SKM-1 (cell line): Measurements from ENCODE around the gene DUOX2.
"Not testable (repeated sequence)": the region's sequence is repeated elsewhere in the genome, so short reads cannot be mapped to it uniquely, and the experiment has no call there.

Experiments used
- DNase-seq: peaks from one replicate; lab custom pipeline; 2025; ENCODE audit not compliant: unreplicated experiment; lab: John Stamatoyannopoulos, UW

DUOX2 gene

DNA sequence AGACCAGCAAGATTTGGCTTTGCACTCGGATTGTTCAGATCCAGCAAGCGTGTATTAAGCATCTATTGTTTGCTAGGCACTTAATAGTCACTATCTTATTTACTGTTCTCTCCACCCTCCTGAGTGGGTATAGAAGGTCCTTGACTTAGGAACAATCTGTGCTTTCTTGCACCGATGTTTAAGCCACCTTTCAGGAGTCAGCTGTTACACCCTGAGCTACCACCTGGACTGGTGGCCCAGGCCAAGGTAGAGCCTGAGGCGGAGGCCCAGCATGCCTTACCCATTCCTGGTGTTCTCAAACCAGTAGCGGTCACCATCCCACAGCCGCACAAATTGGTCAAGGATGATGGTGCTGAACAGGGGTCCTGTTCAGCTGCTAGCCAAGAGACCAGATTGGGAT is 25.8 kb upstream of the DUOX2 start:
- no peak for DNase-seq

DNA sequence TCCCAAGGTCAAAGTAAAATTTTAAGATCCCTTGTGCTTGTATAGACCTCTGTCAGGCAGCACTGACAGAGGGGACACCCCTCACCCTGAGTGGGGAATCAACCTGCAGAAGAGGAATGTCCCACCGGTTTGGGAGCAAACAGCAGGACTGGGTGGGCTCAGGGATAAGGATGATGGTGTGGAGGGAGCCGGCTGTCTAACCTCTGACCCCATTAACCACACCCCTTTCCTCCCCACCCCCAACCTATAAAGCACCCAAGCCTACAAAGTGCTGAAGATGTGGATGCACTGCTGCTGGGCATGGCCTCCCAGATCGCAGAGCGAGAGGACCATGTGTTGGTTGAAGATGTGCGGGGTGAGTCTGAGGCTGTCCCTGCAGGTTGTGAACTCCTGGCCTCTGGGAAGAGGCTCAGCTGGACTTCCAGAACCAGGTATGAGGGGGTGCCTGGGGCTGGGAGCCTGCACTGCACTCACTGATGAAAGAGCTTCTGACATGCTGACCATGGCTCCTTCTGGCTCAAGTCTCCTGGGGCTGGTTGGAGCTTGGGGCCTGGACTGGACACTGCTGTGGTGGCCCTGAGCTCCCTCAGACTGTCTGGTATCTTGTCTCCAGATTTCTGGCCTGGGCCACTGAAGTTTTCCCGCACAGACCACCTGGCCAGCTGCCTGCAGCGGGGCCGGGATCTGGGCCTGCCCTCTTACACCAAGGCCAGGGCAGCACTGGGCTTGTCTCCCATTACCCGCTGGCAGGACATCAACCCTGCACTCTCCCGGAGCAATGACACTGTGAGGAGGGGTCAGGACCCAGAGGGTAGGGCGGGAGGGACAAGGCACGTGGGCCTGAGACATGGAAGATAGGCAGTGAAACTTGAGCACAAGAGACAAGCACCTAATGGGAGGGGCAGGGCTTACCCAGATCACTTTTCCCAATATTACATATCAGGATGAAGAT is 25.1 kb upstream of the DUOX2 start:
- no peak for DNase-seq

DNA sequence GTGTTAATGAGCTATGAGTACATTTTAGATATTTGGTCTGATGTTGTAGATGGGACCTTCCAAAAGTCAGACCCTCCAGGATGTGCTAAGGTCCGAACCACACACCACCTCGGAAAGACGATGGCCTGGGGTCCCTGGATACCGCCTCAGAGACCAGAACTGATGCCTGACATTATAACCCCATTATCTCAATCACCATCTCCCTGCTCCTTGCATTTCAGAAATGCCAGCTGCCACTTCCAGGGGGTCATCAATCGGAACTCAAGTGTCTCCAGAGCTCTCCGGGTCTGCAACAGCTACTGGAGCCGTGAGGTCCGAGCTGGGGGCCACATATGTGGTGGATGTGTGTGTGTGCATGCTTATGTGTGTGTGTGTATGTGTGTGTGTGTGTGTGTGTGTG is 23.7 kb upstream of the DUOX2 start:
- DNase-seq = no peak

DNA sequence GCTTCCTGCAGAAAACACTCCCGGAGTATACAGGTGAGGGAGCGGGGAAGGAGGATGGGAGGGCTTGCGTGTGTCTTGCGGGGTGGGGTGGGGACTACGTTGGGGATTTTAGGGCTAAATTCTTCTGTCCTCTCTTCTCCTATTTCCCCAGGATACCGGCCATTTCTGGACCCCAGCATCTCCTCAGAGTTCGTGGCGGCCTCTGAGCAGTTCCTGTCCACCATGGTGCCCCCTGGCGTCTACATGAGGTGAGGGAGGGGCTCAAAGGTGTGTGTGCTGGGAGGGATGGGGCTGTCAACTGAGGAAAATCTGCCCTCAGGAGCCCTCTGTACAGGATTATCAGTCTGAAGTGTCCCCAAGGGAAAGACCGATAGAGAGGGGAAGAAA is 22.4 kb upstream of the DUOX2 start:
- no peak for DNase-seq

DNA sequence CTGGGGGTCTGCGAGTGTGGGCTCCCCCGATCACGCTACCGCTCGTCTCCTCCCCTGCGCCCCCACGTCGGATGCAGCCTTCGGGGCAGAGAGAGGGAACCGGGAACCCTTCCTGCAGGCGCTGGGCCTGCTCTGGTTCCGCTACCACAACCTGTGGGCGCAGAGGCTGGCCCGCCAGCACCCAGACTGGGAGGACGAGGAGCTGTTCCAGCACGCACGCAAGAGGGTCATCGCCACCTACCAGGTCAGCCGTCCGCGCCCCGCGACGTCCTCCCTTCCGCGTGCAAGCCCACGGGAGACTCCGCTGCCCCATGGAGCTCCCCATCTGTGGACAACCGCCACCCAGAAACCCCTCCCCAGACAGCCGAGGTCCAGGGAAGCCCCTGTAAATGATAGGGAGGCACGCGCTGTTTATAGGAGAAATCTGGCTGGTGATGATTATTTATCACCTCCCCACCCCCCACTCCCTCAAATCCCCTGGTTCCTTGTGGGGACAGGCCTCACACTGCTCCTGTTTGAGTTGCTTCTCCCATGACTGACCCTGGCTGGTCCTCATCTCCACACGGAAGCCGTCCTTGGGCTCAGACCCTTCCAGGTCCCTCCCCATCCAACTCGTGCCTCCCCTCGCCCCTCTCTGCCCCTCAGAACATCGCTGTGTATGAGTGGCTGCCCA is 21.9 kb upstream of the DUOX2 start:
- DNase-seq = not testable (repeated sequence)

DNA sequence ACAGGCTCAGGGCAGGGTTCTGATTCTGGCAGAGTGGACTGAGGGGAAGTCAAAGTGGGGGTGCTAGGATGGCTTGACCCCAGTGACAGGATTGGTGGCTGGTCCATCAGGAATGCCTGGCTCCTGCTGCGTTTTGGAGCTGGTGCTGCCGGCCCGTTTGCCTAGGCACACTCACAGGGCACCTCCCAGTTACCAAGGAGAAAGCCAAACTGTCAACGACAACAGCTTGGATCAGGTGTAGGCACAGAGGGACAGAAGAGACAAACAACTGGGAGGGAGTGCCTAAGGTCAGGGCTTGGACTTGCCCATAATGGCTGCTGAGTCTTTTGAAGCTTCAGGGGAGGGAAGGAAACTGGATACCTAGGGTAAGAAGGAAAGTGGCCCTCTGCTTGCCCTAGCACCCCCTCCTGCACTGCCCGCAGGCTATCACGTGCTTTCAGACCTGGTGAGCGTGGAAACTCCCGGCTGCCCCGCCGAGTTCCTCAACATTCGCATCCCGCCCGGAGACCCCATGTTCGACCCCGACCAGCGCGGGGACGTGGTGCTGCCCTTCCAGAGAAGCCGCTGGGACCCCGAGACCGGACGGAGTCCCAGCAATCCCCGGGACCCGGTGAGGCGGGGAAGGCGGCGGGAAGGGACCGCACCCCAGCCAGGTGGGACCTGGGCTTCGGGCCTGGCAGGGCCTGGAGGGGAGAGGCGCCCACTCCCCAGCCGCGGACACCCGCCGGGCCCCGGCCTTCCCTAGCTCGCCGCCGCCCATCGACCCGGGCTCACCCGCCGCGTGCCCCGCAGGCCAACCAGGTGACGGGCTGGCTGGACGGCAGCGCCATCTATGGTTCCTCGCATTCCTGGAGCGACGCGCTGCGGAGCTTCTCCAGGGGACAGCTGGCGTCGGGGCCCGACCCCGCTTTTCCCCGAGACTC is 21.0 kb upstream of the DUOX2 start:
- DNase-seq = no peak

DNA sequence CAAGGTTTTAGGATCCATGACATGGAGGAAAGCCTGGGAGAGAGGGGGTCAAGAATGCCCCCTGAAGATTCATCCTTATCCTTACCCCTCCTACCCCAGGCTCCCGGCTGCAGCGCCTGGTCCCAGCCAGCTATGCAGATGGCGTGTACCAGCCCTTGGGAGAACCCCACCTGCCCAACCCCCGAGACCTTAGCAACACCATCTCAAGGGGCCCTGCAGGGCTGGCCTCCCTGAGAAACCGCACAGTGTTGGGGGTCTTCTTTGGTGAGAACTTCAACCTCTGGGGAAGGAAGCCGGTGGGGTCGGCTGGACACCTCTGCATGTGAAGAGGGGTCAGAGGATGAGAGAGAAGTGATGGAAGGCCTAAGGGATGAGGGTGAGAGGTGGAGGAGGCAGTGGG is 20.1 kb upstream of the DUOX2 start:
- DNase-seq = no peak

DNA sequence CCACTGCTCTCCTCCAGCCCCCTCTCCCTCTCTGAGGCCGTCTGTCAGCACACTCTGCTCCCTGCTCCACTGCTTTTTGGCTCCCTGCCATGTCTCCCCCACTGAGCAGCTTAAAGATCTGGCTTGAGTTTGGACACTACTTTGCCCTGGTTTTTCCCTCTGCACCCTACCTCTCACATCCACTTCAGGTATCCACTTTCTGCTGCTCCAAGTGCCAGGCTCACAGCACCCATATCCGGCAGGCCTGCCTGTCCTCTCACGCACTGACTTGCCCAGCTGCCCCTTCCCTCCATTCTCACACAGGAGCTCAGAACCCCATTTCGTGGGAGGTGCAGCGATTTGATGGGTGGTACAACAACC is 19.6 kb upstream of the DUOX2 start:
- DNase-seq = no peak

DNA sequence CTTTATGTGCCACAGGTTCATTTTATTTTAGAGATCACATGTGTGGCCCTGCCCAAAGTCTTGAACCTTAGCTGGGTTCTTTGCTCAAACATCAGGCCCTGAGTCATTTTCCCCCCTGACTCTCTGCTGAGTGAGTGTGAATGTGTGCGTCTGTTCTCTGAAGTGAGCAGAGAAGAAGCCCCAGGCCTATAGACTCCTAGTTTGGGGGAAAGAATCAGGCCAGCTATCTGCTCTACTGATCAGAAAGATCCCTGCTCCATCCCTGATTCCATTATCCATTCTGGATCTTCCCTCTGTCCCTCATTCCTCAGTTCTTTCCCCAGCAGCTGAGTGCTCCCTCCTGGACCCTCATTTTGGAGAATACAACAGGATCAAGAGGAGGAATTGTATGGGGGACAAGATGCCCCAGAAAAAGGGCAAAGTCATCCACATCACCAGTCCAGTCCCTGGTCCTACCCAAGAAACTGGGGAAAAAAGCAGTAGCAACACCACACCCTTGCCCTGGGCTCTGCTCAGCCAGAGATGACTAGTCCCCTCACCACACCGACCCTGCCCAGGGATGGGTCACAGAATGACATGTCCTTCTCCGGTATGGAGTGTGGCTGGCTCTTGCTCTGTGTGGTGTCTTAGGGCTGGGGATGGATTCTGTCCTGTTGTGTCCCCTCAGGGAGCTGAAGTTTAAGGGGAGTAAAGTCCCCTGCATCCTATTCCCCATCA is 19.0 kb upstream of the DUOX2 start:
- DNase-seq = no peak

DNA sequence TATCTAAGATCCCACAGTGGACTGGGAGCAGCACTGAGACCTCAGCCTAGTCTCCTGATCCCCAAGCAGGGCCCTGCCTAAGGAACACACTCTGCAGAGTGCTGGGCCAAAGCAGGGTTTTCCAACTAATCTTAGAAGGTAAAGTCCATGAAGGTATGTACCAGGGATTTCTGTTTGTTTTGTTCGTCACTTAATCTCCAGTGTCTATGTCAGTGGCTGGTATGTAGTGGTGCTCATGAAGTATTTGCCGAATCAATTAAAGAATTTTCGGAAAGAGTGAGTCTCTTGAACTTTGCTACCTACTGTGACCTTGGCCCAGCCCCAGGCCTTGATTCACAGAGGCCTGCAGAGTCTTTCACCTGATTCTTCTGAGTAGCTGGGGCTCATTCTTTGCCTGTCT is 17.5 kb upstream of the DUOX2 start:
- DNase-seq = no peak

DNA sequence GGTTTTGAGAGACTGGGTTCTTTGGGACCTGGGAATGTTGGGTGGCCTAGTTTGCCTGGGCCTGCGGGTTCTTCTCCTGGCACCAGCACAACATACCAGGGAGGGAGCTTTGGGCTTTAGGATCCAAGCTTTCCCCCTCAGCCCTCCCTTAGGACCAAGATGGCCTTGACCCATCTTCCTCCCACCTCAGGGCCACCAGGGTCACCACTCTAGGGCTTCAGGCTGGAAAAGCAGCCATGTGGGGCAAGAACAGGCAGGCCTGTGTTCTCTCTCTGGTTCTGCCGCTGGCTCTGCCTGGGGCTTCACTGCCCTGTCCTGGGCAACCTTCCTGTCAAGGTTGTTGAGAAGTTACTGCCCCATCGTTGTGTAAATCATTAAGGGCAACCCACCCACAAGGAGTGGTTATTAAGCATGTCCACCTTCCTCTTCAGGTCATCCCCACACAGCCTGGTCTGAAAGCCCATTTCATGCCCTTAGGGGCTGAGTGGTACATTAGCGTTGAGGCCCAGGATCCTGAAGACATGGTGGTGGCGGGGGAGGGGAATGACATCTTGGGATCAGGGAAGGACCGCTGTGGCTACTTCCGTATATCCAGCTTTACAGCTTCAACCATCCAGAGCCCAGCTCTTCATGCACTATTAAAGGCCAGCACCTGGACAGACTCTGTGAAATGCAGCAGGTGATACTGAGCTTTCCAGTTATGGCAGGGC is 16.5 kb upstream of the DUOX2 start:
- DNase-seq = no peak

DNA sequence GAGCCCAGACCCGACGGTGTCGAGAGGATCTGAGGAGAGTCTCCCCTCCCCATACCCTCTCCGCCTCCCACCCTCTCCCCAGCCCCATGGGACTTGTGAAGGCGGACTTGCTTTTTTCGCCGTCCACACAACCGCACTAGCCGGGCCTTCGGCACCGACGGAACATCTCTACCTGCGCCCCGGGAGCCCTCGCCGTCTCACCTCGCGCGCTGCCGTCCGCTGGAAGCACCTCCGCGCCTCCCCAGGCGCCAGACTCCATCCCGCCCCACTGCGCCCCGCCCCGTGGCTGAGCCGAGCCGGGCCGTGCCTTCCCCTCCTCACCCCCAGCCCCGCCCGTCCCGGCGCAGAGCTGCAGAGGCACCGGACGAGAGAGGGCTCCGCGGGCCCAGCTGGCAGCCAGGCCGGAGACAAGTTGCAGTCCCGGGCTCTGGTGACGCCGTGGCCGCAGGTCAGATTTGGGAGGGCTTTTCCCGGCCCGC is 15.7 kb upstream of the DUOX2 start, which contains the start of the genes DUOX1 and DUOXA1:
DUOX1 (plus strand) TSS at position 344 of the 479 bp plus-strand sequence. CDS start 1,973 bp downstream, outside the sequence.
DUOXA1 (minus strand) TSS at position 229 of the 479 bp plus-strand sequence. CDS start 6,865 bp downstream, outside the sequence.
- DNase-seq = no peak

DNA sequence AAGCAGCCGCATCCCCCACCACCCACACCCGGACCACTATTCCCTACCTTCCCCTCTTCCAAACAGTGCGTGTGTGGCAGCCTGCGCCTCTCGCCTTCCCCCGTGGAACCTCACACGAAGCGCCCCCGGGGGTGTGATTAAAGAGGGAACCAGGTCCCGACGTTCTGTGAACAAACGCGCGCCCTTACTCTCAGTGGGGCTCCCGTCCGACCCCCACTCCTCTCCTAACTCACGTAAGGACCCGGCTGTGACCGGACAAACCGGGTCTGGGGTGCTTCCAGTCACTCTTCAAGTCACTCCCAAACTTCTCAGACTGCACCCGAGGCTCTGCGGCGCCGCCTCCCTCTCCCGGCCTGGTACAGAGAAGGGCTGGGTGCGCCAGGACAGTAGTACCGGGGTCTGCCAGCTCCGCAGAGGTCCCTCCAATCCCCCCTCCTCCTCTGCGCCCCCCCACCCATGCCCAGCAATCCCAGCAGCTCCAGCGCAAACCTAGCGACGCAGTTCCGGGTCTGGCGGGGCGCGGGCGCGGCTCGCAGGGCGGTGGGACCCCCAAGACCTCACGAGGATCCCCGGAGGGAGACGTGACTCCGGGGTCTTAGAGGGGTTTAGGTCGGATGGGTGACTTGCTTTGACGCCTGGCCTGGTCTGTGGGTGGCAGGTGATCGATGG is 15.1 kb upstream of the DUOX2 start:
- no peak for DNase-seq

DNA sequence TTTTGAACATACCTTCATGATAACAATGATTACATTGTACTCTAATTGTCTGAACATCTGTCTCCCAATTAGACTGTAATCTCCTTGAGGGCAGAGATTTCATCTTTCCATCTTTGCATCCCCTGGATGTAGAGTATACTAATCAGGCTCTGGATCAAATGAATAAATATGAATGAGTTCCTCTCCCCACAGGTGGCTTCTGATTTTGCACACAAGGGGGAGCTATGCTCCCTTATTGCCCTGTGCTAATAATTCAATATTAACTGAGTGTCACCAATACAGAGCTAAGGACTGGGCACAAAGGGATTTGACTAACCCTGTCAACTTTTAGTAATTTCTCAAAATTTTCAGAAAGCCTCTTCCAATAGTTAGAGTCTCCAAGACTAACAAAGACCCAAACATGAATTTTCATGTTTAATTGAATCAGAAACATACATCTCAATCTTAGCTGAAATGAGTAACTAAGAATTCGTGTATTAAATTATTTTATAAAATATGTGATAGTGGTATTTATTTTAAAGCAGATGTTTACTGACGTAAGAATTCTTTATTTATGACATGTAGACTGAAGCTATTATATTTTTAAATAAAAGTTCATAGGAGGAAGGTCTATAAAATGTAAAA is 12.7 kb upstream of the DUOX2 start:
- DNase-seq = no peak

DNA sequence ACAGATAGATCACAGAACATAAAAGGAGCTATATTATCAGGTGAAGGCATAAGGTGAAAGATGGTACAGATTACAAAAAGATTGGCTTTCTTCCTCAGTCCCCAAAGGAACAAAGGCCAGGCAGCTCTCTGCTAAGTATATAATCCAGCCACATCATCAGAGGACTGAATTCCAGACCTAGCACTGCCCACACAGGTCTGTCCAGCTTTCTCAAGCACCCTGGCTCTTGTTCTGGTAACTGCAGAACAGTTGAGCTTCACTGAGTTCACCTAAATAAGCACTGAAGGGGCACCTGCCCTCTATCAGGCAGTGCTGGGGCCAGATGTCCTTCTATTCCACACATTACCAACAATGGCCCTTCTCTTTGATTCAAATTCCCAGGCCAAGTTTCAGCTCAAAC is 9.4 kb upstream of the DUOX2 start:
- DNase-seq = no peak

DNA sequence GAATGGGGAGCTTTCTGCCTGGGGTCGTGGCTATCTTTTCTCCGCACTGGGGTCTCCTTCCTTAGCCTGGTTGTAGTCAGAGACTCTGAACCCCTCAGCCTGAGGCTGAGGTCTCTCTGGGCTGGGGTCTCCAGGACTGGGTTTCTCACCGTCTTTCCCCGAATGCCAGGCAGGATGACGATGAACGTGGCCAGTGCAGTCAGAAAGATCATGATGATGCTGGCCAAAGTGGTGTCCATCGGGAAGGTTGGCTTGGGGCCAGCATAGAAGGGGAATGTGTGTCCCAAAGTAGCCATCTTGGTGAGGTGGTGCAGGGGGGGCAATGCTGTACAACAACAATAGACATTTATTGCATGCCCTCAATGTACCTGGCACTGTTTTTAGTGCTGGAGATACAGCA is 8.7 kb upstream of the DUOX2 start:
- no peak for DNase-seq

DNA sequence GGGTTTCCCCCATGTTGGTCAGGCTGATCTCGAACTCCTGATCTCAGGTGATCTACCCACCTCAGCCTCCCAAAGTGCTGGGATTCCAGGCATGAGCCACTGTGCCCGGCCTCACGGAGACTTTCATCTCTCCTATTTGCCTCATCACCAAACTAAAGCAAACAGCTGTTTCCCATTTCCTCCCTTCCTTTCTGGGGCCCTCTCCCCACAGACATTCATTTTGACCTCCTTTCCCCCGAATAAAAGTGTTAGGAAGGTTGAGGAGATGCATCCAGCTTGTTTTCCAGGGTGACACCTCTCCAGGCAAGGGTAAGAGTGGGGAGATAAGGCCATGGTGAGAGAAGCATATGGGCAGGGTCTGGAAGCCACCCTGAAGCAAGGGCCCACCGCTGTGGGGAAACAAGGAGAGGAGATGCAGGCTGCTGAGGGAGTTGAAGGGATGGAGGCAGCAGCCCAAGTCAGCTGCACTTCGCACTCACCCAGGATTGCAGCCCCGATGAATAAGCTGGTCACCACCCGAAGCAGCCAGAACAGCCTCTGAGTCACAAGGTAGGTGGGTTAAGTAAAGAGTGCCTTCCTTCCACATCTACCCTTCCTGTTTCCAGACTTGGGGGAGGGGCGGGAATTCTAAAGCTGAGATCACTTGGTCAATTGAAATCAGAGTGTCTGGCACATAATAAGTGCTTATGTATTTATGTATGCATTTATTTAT is 7.9 kb upstream of the DUOX2 start:
- DNase-seq = no peak

DNA sequence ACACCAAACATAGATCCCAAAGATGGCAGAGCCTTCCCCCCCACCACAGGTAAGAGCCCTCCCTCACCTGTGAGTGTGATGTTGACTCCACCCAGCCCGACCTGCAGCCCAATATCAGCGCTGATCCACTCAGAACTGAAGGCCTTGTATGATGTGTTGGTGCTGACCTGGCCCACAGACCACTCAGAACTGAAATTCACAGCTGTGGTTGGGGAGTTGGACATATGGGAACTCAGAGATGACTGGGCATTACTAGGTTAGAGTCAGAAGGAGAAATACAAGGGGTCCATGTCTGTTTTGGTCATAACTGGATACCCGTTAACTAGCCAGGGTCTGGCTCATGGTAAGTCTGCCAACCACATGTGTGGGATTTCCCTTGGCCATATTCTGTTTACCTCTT is 7.0 kb upstream of the DUOX2 start:
- DNase-seq = no peak
